ENCODE results near the gene MUC13.

Gene MUC13

GRCh38 chr3:124950026-124950425 is 15.5 kb upstream of the MUC13 start:
- no peak for DNase-seq

GRCh38 chr3:124942613-124943012 is 8.1 kb upstream of the MUC13 start:
- DNase-seq = no peak

GRCh38 chr3:124941771-124942170 is 7.2 kb upstream of the MUC13 start:
- DNase-seq = no peak

- DNase-seq = no peak
Observed at GRCh38 chr3:124939661-124940060, 5.1 kb upstream of the MUC13 start.

GRCh38 chr3:124938896-124939295 is 4.3 kb upstream of the MUC13 start:
- no peak for DNase-seq

GRCh38 chr3:124937049-124937448 is 2.5 kb upstream of the MUC13 start:
- DNase-seq = no peak

- no peak for DNase-seq
Observed at GRCh38 chr3:124935794-124936542, 1.4 kb upstream of the MUC13 start.

GRCh38 chr3:124935264-124935663 is 713 bp upstream of the MUC13 start:
- no peak for DNase-seq

- peak in 14 of 56 donors; percentile 1 to 70 (median 6) for DNase-seq
Observed at GRCh38 chr3:124928333-124929202, 6.0 kb downstream of the MUC13 start.

- DNase-seq = no peak
Observed at GRCh38 chr3:124927574-124928045, 6.9 kb downstream of the MUC13 start.

- no peak for DNase-seq
Observed at GRCh38 chr3:124926426-124927101, 8.0 kb downstream of the MUC13 start.

GRCh38 chr3:124924741-124925140 is 9.8 kb downstream of the MUC13 start:
- DNase-seq = no peak

GRCh38 chr3:124923833-124924232 is 10.7 kb downstream of the MUC13 start:
- DNase-seq = no peak

- DNase-seq = peak in 10 of 56 donors; percentile 3 to 47 (median 14)
Observed at GRCh38 chr3:124920718-124921117, 13.8 kb downstream of the MUC13 start.

- DNase-seq = no peak
Observed at GRCh38 chr3:124919756-124920155, 14.8 kb downstream of the MUC13 start.

- DNase-seq = no peak
Observed at GRCh38 chr3:124918524-124918923, 16.0 kb downstream of the MUC13 start.

GRCh38 chr3:124916837-124917409 is 17.6 kb downstream of the MUC13 start:
- peak in 8 of 56 donors; percentile 5 to 48 (median 10) for DNase-seq

- no peak for DNase-seq
Observed at GRCh38 chr3:124915254-124915653, 19.3 kb downstream of the MUC13 start.

- DNase-seq = no peak
Observed at GRCh38 chr3:124907957-124908356, 26.6 kb downstream of the MUC13 start.

- DNase-seq = no peak
Observed at GRCh38 chr3:124904835-124905492, 29.6 kb downstream of the MUC13 start.

Data from amygdala (tissue), 56 donors.